Pancreas (tissue), 10 donors: ENCODE data around the gene RAD9A. TPM values are rescaled to one million over a fixed set of nuclear protein-coding genes. Genes with fewer than 3 reads are reported as not detected.

Source experiments
- ATAC-seq, 4 donors: fragments of 200-7000 bp; cut with Tn5 transposase; one replicate each; pipeline versions ENCODE4 v1.8.0 to v1.9.1; 2020; ENCODE audit warnings: mild to moderate bottlenecking in 4 of 4, moderate library complexity in 4 of 4
- DNase-seq, 6 donors: peaks; one replicate each; pipeline ENCODE4 v3.0.0-alpha.2; 2020
- FAIRE-seq: peaks from 2 replicates; lab custom pipeline; 2012; peaks lifted over from hg19 to GRCh38; lab: Jason Lieb, UNC
- H3K27ac ChIP-seq, 4 donors: fragments of 200-600 bp; sonication (generic); 1 replicate in 3 of 4; 2 replicates in 1 of 4; pipeline versions ENCODE4 v1.5.0 to v1.8.0; 2020
- H3K27me3 ChIP-seq, 4 donors: fragments of 200-600 bp; one replicate each; pipeline ENCODE4 v1.8.0; 2021
- H3K36me3 ChIP-seq, 3 donors: fragments of 200-600 bp; sonication (generic) in 1 of 3; one replicate each; pipeline versions ENCODE4 v1.5.0 to v1.8.0; 2020 to 2021
- H3K4me1 ChIP-seq, 3 donors: fragments of 200-600 bp; one replicate each; pipeline ENCODE4 v1.8.0; 2021
- H3K4me3 ChIP-seq, 4 donors: fragments of 200-600 bp; sonication (generic) in 2 of 4; one replicate each; pipeline versions ENCODE4 v1.5.0 to v1.8.0; 2020 to 2021
- H3K9me3 ChIP-seq, 4 donors: fragments of 200-600 bp; one replicate each; pipeline ENCODE4 v1.8.0; 2021
- CTCF ChIP-seq, 4 donors: fragments of 200-600 bp; sonication (generic) in 3 of 4; IDR thresholded peaks; one replicate each; pipeline versions ENCODE4 v1.5.0 to v1.8.0; 2021; ENCODE audit warnings: antibody characterized with exemption in 4 of 4
- WGBS, 2 donors: extraction: QIAGEN DNeasy Blood & Tissue Kit; methylation state at CpG; one replicate each; pipeline ENCODE4 v1.1.7; 2013; 5-methylcytosine and 5-hydroxymethylcytosine counted together
- intact Hi-C, 3 donors: fragments of 100-400 bp; cut with DNase I; formaldehyde crosslinking; loops; one replicate each; pipeline versions ENCODE4 v1.11.1 to v1.14.2; 2022
- polyA plus RNA-seq, 2 donors: library from polyadenylated mRNA; stranded (reverse); fragments of 200-250 nt; gene quantifications; one replicate each; pipeline ENCODE4 v1.2.3, GENCODE V29; 2013
- total RNA-seq, 6 donors: library from RNA; stranded (reverse); fragmentation: NEBNext Ultra II Directional in 4 of 6; extraction: Animal tissue kit (Norgen Biotek cat#: 25700) in 4 of 6; gene quantifications; one replicate each; pipeline versions ENCODE4 v1.2.1 to v1.2.4, GENCODE V29; 2021 to 2023
- donor health status: healthy with polysubstance abuse.
- donor health status: DM: no; HTN: no; CAD: no; lungs with moderate emphysema.
- donor health status: DM: no; HTN: no; CAD: no.
- donor health status: control.
- donor health status: control.
- donor health status: Bipolar disorder and iron deficiency.
- donor health status: DM: yes; HTN: yes; CAD: no.
- donor health status: DM: no; HTN: no; CAD: no.
- donor health status: DM: no; HTN: no; CAD: no.
- donor health status: DM: yes; HTN: yes; CAD: no.

The RAD9A gene
- total and polyA plus RNA-seq, 8 donors: 9.4 to 45.2 (median 15.0) TPM

- intact Hi-C loops: loop anchor here in 1 of 3 donors (5.0 kb wide), 1 partner anchor 108 kb away; the partner anchor contains the start of gene GRK2
- ATAC-seq (no peak), DNase-seq (no peak), FAIRE-seq (no peak)
- H3K4me3 ChIP-seq: no peak overlapping the region
- no peak for TF ChIP-seq CTCF (IDR thresholded peaks at IDR 0.05)
- no peaks in the 10 kb centered on the region for H3K36me3 ChIP-seq
- no peaks in the 10 kb centered on the region for H3K9me3 ChIP-seq
- no peaks in the 10 kb centered on the region for H3K27me3 ChIP-seq
- H3K27ac ChIP-seq: peak overlapping the region in 2 of 4 donors; percentile 89 to 95
- peaks cover 0 to 14% (median 0%) of the 10 kb centered on the region in 3 donors for H3K4me1 ChIP-seq
- WGBS, 2 donors: 53 to 56% methylated on average over 14 to 15 of the region's 15 CpGs
These were observed 16.3 kb upstream of the RAD9A start for GRCh38 chr11:67375320-67376055.

GRCh38 chr11:67376063-67376820 lies 15.5 kb upstream of the RAD9A start:
- no peak for TF ChIP-seq CTCF (IDR thresholded peaks at IDR 0.05)
- Histone ChIP-seq H3K27me3 (no peaks in the 10 kb centered on the region), H3K36me3 (no peaks in the 10 kb centered on the region), H3K4me3 (no peak overlapping the region), H3K9me3 (no peaks in the 10 kb centered on the region), H3K27ac (no peak overlapping the region), H3K4me1 (peaks cover 0 to 14% (median 0%) of the 10 kb centered on the region in 3 donors)
- DNase-seq (no peak), FAIRE-seq (no peak), ATAC-seq (no peak)
- intact Hi-C loops: loop anchor here in 1 of 3 donors (5.0 kb wide), 1 partner anchor 109 kb away; the partner anchor contains the start of gene GRK2
- 76 to 82% methylated on average over 6 to 7 of the region's 7 CpGs for WGBS, 2 donors

DNA sequence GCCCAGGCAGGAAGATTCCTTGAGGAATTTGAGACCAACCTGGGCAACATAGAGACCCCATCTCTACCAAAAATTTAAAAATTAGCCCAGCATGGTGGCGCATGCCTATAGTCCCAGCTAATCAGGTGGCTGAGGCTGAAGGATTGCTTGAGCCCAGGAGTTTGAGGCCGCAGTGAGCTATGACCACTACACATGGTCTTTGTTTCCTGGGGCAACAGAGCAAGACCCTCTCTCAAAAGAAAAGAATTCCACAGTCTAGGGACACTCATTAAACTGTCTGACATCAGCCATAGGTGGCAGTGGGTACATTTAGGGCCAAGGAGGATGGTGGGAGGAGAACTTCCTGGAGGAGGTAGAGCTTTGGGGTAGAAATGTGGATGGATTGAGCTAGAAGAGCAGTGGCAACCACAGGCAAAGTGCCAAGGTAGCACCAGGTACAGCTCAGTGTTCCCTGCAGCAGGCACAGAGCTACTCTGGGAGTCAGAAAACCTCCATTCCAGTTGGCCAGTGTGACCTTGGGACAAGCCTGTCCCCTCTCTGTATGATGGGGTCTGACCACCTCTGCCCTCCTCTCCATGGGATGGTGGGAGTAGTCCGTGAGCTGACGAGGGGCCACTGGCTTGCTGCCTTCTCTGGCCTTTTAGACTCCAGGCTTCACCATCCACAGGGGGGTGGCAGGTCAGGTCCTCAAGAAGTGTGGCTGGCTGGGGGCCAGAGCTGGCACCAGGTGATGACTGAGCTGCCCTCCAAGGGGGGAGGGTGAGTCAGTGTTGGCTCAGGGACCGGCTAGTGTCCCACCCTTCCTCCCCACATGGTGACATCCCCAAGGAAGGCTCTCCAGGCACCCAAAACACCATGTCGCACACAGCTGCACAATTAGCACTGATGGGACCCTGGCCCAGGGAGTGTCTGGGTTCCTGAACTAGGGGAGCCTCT lies 14.6 kb upstream of the RAD9A start:
- H3K27me3 ChIP-seq: no peaks in the 10 kb centered on the region
- no peaks in the 10 kb centered on the region for H3K36me3 ChIP-seq
- no peak for TF ChIP-seq CTCF (IDR thresholded peaks at IDR 0.05)
- intact Hi-C loops: loop anchor here in 1 of 3 donors (5.0 kb wide), 1 partner anchor 110 kb away; the partner anchor contains the start of gene GRK2
- H3K4me3 ChIP-seq: no peak overlapping the region
- no peak for DNase-seq
- FAIRE-seq: no peak
- no peaks in the 10 kb centered on the region for H3K9me3 ChIP-seq
- ATAC-seq: no peak
- 76 to 78% methylated on average over 6 of the region's 6 CpGs for WGBS, 2 donors
- no peak overlapping the region for H3K27ac ChIP-seq
- H3K4me1 ChIP-seq: peaks cover 0 to 10% (median 0%) of the 10 kb centered on the region in 3 donors

- intact Hi-C loops: loop anchor here in 1 of 3 donors (5.0 kb wide), 1 partner anchor 111 kb away; the partner anchor contains the start of gene GRK2
- Histone ChIP-seq H3K4me3 (no peak overlapping the region), H3K27ac (no peak overlapping the region), H3K36me3 (no peaks in the 10 kb centered on the region), H3K9me3 (no peaks in the 10 kb centered on the region), H3K27me3 (no peaks in the 10 kb centered on the region), H3K4me1 (peaks cover 0 to 10% (median 0%) of the 10 kb centered on the region in 3 donors)
- DNase-seq (no peak), ATAC-seq (no peak), FAIRE-seq (no peak)
- 86 to 98% methylated on average over 4 of the region's 4 CpGs for WGBS, 2 donors
- TF ChIP-seq CTCF (IDR thresholded peaks at IDR 0.05): no peak
These were observed 13.2 kb upstream of the RAD9A start for GRCh38 chr11:67378544-67378943.
